ENCODE measurements around the gene C16orf92. TPM values are rescaled to one million over a fixed set of nuclear protein-coding genes. Genes with fewer than 3 reads are reported as not detected.

C16orf92 gene
- total RNA-seq, 1 experiment from 2014 or later: not detected

DNA sequence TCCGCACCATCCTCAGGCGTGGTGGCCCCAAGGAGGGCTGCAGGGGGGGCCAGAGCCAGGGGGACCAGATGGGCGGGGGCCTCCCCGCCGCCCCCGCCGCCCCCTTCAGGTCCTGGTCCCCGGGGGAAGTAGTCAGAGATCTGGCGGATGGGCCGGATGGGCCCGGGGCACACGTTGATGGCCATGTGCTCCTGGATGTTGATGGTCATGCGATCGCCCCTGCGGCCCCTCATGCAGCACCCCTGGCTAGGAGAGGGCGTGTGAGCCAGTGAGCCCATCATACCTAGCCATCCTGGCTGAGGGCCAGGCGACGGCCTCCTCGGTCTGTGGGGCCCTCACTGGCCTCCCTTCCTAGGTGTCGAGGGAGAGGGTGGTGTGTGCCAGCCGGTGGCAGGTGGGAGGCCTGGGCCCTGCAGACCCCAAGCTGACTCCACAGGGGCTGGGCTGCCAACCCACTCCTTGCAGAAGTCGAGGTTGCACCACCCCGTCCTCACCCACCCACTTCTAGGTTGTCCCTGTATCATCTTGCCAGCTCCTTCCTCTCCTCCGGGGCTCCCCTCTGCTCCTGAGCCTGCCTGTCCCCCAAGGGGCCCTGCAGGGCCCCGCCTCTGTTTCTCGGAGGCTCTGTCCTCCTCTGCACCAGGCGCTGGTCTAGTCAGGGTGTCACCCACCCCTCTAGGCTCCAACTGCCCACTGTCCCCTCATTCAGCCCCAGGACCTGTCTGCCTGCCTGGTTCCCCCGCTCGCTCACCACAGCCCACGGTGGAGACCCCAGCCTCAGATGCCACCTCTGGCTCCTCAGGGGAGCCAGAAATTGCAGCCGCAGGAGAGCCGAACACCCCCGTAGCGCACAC, 12.8 kb upstream of the C16orf92 start:
- H4K20me1 ChIP-seq (ENCODE audit: insufficient read depth): no peaks in the 10 kb centered on the region
- intact Hi-C loops (cut with micrococcal nuclease): no loop called here
- H2AFZ ChIP-seq (ENCODE audit: low read depth, low read length, poor library complexity, severe bottlenecking): no peak overlapping the region
- BruUV-seq (replicated peaks): no TSS peak
- H3K27me3 ChIP-seq (ENCODE audit: insufficient read depth, low read length): no peaks in the 10 kb centered on the region
- H3K27ac ChIP-seq (ENCODE audit: low read depth, low read length): no peak overlapping the region
- no peak overlapping the region for H3K9ac ChIP-seq (ENCODE audit: low read length)
- CTCF ChIA-PET: no interaction called here
- DNase-seq (ENCODE audit: low read depth, low spot score) (no peak), ATAC-seq (0 out of 2 replicates have a peak, but pooled peaks have one; percentile 13)
- no peak overlapping the region for H3K4me2 ChIP-seq (ENCODE audit: low read length)
- H3K36me3 ChIP-seq (ENCODE audit: control insufficient read depth in 1 of 2, insufficient read depth in 2 of 2, low read length in 2 of 2): peaks cover 0 to 4% of the 10 kb centered on the region in 2 experiments; a peak in 2 of 4 replicates
- POLR2A ChIA-PET: interaction anchor here (0.6 kb wide), 1 partner anchor 14 kb away, joined by 3 read pairs; no protein-coding TSS in a partner anchor
- TF ChIP-seq ELF1 (IDR thresholded peaks at IDR 0.05; ENCODE audit: borderline replicate concordance, low read depth) (no peak), ZFX (IDR thresholded peaks at IDR 0.05) (no peak), JUND (IDR thresholded peaks at IDR 0.05) (no peak), RAD21 (IDR thresholded peaks at IDR 0.05; ENCODE audit: low read depth) (no peak), EZH2 (IDR thresholded peaks at IDR 0.05) (no peak), SP1 (IDR thresholded peaks at IDR 0.05; ENCODE audit: low read depth) (no peak), POLR2A (IDR thresholded peaks at IDR 0.05; ENCODE audit: borderline replicate concordance, extremely low read depth, insufficient read depth, insufficient read length) (no peak), CBX3 (IDR thresholded peaks at IDR 0.05; ENCODE audit: low read depth) (no peak), EZH2phosphoT487 (IDR thresholded peaks at IDR 0.05; ENCODE audit: borderline replicate concordance) (no peak)
- TF ChIP-seq, protein P1, sequence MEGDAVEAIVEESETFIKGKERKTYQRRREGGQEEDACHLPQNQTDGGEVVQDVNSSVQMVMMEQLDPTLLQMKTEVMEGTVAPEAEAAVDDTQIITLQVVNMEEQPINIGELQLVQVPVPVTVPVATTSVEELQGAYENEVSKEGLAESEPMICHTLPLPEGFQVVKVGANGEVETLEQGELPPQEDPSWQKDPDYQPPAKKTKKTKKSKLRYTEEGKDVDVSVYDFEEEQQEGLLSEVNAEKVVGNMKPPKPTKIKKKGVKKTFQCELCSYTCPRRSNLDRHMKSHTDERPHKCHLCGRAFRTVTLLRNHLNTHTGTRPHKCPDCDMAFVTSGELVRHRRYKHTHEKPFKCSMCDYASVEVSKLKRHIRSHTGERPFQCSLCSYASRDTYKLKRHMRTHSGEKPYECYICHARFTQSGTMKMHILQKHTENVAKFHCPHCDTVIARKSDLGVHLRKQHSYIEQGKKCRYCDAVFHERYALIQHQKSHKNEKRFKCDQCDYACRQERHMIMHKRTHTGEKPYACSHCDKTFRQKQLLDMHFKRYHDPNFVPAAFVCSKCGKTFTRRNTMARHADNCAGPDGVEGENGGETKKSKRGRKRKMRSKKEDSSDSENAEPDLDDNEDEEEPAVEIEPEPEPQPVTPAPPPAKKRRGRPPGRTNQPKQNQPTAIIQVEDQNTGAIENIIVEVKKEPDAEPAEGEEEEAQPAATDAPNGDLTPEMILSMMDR (IDR thresholded peaks at IDR 0.05 in 2 of 3, conservative IDR thresholded peaks at IDR 0.05 in 1 of 3; ENCODE audit: borderline replicate concordance in 1 of 3, insufficient read depth in 1 of 3, low read depth in 2 of 3, low read length in 2 of 3): no peak
- H3K4me1 ChIP-seq (ENCODE audit: control insufficient read depth in 1 of 2, insufficient read depth in 2 of 2, low read length in 2 of 2): no peaks in the 10 kb centered on the region
- RAD21 ChIA-PET (ENCODE audit: low non-redundant PET in 1 of 2, low total read pairs in 2 of 2, uncharacterized antibody in 2 of 2, unreplicated experiment in 2 of 2): no interaction called here
- H3K9me2 ChIP-seq (ENCODE audit: insufficient read depth): no peaks in the 10 kb centered on the region
- no peaks in the 10 kb centered on the region for H3K9me3 ChIP-seq (ENCODE audit: control insufficient read depth in 1 of 2, insufficient read depth in 1 of 2, low read depth in 1 of 2, low read length in 2 of 2)
- H3K4me3 ChIP-seq (replicated peaks in 1 of 2; ENCODE audit: low read depth in 1 of 2, low read length in 2 of 2): no peak overlapping the region
- no peaks in the 10 kb centered on the region for H3K79me2 ChIP-seq (ENCODE audit: insufficient read depth, low read length)
